Measurements from ENCODE around the gene MED13L. TPM values are rescaled to one million over a fixed set of nuclear protein-coding genes. Genes with fewer than 3 reads are reported as not detected.

MED13L gene
- total RNA-seq, 1 donor from 2014 or later: 79.3 TPM

DNA sequence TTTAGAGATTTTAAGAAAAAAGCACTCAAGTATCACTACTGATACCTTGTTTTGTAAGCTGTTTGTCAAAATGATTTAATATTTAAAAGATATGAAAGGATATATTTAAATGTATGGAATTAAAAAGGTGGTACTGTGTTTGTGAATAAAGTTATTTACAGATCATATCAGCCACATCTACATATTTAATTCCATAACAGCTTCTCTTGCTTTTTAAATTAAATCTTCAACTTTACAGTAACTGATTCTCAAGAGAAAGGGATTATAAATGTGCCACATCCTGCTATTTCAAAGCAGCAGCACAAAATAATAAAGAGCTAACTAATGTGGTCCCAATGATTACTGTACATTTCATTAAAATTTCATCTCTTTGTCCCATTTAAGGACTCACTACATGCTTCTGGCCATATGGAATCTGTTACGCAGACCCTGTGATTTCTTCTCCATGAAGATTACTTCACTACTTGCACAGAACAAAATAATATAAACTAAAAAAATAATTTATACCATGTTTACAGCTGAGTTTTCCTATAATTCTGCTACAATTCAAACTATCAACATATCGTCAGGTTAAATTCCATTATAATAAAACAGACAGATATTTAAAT lies 117.8 kb downstream of the MED13L start:
- intact Hi-C loops (cut with micrococcal nuclease): no loop called here

DNA sequence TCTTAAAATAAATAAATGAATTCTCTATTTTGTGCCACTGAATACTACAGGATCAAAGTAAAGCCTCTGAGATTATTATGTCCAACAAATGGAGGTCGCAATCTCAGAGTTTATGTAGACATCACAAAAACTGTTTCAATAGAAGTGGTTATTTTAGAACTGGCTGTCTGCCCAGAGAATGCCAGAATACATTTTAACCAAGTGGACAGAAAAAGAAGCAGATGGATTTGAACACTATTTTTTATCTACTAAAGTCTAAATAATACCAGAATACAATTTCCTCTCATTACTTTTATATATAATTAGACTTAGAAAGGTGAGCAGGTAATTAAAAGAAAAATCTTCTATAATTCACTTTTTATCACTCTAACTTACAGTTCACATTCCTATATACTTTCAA lies 118.3 kb downstream of the MED13L start:
- intact Hi-C loops (cut with micrococcal nuclease): no loop called here

DNA sequence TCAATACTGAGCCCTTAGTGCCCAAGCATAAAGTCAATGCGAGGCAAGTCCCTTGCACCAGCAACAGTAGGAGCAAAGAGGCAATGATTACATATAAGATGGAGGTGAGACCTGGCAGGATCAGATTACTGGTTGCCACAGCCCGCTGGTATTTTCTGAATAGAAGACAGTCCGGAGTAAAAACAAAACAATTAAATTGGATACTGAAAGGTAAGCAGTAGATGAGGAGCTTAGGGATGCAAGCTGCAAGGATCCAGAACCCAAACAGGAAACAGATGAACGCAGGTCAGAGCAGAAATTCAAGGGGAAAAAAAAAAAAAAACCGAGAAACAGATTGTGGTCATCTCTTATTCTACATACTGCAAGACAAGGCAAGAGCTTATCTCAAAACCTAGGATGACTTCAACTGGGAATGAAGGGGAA lies 119.6 kb downstream of the MED13L start:
- intact Hi-C loops (cut with micrococcal nuclease): no loop called here

DNA sequence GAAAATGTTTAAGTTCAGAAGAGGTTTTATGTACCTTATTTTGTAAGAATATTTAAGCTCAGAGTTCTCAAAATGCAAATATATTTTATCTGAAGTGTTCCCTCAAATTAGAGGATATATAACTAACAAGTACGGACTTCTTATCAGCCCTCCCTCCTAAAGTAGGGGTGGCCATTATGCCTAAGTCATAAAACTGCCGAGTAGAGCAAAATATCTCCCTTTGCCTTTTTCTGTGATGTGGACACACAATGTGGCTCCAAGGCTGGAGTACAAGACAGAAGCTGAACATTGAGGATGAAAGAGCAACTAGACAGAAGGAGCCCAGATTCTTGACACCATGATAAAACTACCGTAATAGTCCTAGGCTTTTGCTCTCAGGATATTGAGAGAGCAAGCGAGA lies 120.9 kb downstream of the MED13L start:
- intact Hi-C loops (cut with micrococcal nuclease): no loop called here

DNA sequence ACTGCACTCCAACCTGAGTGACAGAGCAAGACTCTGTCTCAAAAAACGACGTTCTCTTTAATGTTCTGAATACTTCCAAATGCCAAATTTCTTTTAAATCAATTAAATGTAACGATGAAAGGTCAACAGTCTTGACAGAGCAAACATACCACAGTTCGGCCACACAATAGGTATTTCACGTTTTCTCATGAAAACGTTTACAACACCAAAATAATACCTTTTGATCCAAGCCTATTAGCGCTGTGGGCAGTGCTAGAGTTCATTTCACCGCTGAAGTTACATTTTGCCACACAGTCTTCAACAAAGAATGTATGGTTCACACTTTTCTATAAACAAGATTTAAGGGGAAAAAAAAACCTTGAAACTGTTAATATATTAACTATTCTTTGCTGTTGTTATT lies 122.1 kb downstream of the MED13L start:
- intact Hi-C loops (cut with micrococcal nuclease): no loop called here

DNA sequence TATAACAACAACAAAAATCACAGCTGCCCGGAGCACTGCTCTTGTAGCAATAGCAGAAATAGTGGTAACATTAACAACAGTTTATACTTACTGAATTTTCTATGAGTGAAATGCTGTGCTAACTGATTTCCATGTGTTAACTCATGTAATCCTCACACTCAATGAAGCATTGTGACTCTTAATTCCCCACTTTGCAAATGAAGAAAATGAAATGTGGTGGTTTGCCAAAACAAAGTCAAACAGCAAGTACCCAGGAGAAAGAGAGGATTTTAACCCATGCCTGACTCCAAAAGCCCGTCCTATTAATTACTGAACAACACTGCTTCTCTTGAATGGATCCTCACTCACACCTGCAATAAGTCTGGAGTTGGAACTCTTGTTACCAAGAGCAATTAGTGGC lies 123.5 kb downstream of the MED13L start:
- intact Hi-C loops (cut with micrococcal nuclease): no loop called here

DNA sequence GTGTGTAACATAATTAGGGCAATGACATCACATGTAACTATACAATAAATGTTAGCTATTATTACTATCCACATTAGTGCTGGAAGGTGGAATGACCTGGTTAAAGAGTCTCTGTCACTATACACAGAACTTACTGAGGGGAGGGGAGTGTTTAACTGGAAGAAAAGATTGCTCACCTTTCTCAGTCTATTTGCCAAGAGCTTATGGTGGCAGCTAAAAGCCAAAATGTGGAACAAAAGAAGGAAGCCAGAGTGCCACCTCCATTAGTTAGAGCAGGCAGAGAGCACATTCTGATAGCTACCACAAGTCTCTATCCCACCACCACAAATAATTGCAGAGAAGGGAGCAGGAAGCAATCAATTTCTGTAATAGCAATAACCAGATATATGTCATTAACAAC lies 124.4 kb downstream of the MED13L start:
- intact Hi-C loops (cut with micrococcal nuclease): no loop called here

DNA sequence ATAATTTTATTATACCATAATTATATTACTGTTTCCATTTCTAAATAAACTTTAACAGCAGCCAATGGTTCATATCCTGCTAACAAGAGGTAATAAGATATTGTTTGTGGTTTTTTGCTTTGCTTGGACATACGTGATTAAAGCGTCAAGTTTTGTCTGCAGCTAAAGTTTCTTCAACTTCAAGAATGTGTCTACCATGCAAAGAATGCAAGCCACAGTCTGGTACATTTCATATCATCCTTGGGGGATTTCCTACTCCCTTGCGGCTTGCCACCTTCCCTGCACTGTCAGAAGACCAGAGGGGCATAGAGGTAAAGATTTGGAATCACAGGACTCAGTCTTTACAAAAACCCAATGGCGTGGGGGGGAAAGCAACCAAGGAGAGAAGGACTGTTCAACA lies 125.2 kb downstream of the MED13L start:
- intact Hi-C loops (cut with micrococcal nuclease): no loop called here

DNA sequence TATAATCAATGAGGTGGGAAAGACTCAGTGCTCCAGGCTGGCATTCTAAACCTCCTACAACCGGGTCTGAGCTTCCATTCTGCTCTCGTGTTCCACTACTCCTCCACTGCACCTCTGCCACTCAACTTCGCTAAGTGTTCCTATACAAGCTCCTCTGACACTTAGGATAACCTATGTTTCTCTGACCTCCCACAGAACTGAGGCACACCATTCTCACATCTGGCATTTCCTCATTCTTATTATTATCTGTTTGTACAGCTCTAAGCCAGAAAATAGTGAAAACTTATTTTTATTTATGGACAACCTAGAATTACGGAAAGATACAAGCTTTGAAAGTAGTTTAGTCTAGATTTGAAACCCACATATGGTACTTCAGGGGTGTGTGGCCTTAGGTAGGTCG lies 127.0 kb downstream of the MED13L start:
- intact Hi-C loops (cut with micrococcal nuclease): no loop called here

DNA sequence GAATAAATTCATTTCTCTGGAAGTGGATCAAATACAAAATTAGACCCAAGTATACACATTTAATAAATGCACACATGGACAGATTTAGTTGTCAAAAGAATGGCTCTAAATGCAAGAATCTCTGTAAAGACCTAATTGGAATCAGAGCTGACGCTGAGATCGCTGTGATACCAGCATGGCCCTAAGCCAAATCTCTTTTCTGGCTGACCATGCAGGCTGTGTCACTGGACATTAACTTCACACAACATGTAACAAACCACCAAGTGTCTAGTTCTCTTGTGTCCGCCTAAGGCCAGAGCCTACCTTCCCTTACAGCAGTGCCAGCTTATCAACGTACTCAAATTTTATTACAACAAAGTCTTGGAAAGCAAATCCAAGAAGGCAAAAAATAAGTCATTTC lies 127.5 kb downstream of the MED13L start:
- intact Hi-C loops (cut with micrococcal nuclease): no loop called here

DNA sequence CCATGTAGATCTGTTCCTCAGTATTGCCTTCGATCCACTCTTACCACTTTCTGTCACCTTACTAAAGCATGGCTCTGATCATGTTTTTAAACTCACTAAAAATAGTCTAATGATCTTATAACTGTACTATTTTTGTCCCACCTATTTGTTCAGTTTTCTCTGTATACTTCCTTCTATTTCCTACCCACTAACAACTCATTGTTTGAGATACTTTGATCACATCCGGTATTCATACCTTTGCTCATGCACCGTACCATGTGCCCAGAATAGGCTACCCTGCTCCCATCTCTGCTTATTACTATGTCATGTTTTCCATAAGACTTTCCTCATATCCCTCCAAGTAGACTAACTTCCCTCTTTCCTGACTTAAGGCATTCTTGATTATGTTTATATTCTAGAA lies 128.6 kb downstream of the MED13L start:
- intact Hi-C loops (cut with micrococcal nuclease): loop anchor here (10.0 kb wide), 1 partner anchor 456 kb away; no protein-coding TSS in a partner anchor

DNA sequence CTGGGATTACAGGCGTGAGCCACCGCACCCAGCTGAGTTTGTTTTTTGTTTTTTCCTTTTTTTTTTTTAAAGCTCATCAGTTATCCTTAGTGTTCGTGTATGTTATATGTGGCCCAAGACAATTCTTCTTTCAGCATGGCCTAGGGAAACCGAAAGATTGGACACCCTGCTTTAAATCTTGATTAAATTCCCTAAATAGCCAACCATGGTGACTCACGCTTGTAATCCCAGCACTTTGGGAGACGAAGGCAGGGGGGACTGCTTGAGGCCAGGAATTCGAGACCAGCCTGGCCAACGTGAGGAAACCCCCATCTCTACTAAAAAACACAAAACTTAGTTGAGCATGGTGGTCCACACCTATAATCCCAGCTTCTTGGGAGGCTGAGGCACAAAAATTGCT lies 131.1 kb downstream of the MED13L start:
- intact Hi-C loops (cut with micrococcal nuclease): loop anchor here (10.0 kb wide), 1 partner anchor 458 kb away; no protein-coding TSS in a partner anchor

DNA sequence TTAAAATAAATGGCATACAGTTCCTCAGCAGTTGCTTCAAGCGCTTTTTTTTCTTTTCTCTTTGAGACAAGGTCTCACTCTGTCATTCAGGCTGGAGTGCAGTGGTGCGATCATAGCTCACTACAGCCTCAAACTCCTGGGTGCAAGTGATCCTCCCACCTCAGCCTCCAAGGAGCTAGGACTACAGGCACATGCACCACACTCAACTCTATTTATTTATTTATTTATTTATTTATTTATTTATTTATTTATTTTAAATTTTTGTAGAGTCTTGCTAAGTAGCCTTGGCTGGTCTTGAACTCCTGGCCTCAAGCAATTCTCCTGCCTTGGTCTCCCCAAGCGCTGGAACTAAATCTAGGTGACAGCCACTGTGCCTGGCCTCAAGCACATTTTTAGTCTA lies 132.0 kb downstream of the MED13L start:
- intact Hi-C loops (cut with micrococcal nuclease): loop anchor here (10.0 kb wide), 1 partner anchor 459 kb away; no protein-coding TSS in a partner anchor

DNA sequence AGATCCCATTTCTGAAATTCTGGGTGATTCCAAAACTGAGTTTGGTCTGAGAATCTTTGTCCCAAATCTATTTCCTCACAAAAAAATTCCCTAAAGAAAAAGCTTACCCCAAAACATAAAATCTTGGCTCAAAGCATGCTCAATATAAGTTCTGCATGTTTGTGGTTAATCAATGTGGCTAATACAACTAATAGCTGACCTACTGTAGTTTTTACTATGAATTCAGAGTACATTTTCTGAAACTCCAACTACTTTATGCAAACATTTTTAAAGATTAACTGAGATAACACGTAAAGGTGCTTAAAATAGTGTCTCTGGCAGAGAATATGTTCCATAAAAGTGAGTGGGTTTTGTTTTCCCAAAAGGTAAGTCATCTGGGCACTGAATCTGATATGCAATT lies 133.1 kb downstream of the MED13L start:
- intact Hi-C loops (cut with micrococcal nuclease): loop anchor here (5.0 to 10.0 kb wide), 2 partner anchors 93 to 460 kb away; no protein-coding TSS in a partner anchor

DNA sequence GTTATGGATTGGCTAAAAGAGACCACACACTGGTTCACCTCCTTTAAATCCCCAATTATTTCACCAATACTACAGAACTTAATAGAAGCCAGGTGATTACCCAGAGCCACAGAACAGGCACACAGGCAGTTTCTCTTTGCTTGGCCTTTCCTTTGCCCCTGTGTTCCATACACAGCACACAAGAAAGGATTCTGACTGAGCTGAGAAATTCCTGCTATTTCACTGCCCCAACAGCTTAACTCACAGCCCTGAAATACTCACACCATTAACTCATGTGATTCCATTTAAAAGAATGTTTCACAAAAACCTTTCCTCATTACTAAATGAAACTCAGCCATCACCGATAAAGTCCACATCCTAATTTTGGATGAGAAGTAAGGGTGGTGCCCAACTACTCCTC lies 133.6 kb downstream of the MED13L start:
- intact Hi-C loops (cut with micrococcal nuclease): loop anchor here (2.0 to 10.0 kb wide), 3 partner anchors 29 to 461 kb away; no protein-coding TSS in a partner anchor

DNA sequence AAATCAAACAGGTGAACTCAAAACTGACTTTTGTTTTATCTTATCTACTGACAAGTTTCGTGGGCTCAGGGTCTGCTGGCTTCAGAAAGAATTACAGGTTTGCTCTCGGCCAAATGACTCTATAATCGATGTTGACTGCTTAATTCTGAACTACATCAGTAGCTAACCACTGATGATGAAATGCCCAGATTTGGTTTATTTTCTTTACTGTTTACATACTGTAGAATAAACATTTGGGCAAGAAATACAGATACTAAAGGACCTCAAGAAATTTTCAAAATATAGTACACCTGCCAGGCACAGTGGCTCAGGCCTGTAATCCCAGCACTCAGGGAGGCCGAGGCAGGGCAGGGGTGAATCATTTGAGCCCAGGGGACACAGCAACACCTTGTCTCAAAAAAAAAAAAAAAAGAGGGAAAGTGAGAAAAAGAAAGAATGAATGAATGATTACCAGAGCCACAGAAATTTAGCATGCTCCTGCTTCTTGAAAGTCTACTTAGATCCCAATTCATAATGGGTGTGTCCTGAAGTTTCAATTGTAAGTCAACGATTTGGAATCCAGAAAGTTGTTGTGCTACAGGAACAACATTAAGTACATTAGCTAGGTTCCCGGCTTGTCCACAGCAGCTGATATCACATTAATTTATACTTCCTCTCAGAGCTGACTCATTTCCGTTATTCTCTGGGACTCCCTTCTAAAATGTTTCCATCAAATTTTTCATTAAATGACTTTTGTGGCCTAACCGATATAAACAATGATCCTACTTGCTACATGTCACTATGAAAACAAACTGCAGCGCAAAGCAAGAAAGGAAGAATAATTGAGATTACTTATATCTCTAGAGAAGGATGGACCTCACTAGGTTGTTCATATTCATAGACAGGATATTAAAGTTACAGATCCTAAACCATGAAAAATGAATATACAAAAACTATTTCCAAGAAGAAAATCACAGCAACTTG lies 134.3 kb downstream of the MED13L start:
- intact Hi-C loops (cut with micrococcal nuclease): loop anchor here (2.0 to 10.0 kb wide), 3 partner anchors 30 to 462 kb away; no protein-coding TSS in a partner anchor

DNA sequence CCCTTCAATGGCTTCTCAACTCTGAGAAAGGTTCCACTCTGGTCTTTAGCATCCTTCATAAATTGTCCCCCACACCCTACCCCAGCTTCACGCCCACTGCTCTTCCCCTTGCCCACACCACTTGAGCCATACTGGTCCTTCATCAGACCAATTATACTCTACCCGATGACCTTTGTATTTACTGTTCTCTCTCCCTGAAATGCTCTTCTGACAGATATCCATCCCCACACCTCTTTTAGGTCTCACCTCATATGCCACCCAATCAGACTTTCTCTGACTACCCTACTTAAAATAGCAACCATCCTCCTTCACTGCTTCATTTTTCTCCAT lies 135.7 kb downstream of the MED13L start:
- intact Hi-C loops (cut with micrococcal nuclease): loop anchor here (2.0 to 10.0 kb wide), 4 partner anchors 31 to 463 kb away; partner anchors contain the start of gene MED13L

DNA sequence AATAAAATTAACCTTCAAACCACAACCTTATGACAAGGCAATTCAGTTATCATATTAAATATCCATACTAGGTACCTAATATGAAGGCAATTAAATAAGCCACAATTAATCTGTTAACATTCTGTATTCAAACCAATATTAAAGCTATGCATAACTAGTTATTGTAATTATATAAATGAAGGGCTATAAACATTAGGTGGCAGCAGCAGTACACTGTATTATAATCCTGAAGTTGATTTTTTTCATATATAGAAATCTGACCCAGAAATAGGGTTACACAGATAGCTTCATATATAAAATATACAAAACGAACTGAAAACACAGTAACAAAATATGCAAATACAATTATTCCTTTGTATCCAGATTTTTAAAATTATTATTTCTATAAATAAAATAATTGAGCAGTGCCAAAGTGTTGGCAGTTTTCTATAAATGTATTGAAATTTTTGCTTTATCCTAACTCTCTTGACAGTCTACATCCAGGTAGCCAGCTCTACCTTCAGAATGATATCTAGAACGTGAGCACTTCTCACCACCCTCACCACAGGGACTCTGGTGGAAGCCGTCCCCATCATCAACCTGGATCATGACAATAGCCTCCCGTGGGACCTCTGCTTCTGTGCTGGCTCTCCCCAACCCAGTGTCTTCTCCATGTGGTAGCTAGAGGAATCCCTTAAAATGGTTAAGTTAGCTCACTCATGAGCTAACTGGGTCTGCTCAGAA lies 136.2 kb downstream of the MED13L start:
- intact Hi-C loops (cut with micrococcal nuclease): loop anchor here (2.0 to 10.0 kb wide), 3 partner anchors 96 to 464 kb away; partner anchors contain the start of gene MED13L

DNA sequence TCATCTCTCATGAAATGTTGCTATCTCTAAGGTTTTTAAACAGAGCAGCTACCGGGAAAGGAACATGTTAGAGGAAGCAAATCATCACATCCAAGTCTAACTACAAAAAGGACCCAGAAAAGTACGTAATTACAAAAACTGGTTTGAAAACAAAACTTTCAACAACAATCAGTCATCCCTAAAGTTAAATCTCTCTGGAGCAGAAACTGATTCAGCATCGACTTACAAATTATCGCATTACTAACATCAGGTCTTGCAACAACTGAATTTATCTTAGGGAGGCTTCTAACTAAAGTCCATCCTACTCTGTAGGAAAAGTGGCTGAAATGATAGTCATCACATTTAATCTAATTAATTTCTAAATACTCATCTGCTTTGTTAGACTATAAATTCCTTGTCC lies 137.0 kb downstream of the MED13L start:
- intact Hi-C loops (cut with micrococcal nuclease): loop anchor here (2.0 to 10.0 kb wide), 3 partner anchors 97 to 464 kb away; partner anchors contain the start of gene MED13L

DNA sequence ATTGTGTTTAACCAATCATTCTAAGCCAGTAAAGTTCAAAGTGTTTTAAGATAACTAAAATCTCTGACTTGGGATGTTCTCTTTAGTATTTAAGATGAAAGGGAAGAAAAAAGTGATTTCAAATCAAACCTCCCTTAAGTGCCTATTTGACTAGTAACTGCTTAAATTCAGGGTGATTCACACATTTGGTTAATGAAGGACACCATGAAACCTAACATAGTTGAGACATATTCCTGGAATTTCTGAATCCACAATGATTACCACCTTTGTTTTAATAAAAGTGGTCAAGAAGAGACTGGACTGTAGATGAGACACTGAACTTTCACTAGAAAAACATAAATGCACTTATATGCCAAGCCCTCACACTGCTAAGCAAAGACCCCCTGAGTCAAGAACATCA lies 138.7 kb downstream of the MED13L start:
- intact Hi-C loops (cut with micrococcal nuclease): loop anchor here (5.0 to 10.0 kb wide), 2 partner anchors 76 to 786 kb away; no protein-coding TSS in a partner anchor

DNA sequence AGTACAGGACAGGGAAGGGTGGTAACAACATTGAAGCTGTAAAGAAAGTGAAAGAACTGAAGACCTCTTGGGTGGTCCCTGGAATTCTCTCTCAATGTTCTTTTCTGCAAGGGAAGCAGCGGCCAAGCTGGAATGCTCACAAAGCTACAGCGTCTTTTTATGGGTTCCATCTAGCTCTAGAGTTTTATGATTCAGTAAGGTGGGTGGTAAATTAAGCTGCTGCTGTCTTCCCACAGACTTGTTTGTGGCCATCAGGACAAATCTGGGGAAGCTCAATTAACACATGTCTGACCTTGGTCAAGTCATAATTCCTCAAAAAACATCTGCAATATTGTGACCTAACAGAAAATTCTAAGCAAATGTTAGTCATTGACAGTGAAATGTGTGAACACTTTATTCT lies 139.1 kb downstream of the MED13L start:
- intact Hi-C loops (cut with micrococcal nuclease): loop anchor here (5.0 to 10.0 kb wide), 2 partner anchors 76 to 786 kb away; no protein-coding TSS in a partner anchor
